Osteoblast (primary cell): ENCODE results near the gene ING3. TPM values are rescaled to one million over a fixed set of nuclear protein-coding genes. Genes with fewer than 3 reads are reported as not detected.

Experiments used
- DNase-seq: peaks from one replicate; pipeline ENCODE4 v3.0.0; 2011; ENCODE audit warnings: low spot score, mixed read lengths; ENCODE audit not compliant: insufficient read length; ENCODE audit errors: missing footprints
- H2AFZ ChIP-seq: 2 replicates; pipeline ENCODE4 v1.6.0; 2011; ENCODE audit warnings: mild to moderate bottlenecking, low read length
- H3K27ac ChIP-seq: 2 replicates; pipeline ENCODE4 v1.5.1; 2011; ENCODE audit warnings: mild to moderate bottlenecking, low read depth, low read length, moderate library complexity
- H3K27me3 ChIP-seq: 2 replicates; pipeline ENCODE4 v1.6.0; 2012; ENCODE audit warnings: mild to moderate bottlenecking, control low read depth, inconsistent platforms, low read length, moderate library complexity; ENCODE audit not compliant: insufficient read depth
- H3K36me3 ChIP-seq: 2 replicates; pipeline ENCODE4 v1.5.1; 2011; ENCODE audit warnings: mild to moderate bottlenecking, low read length, control low read depth, moderate library complexity; ENCODE audit not compliant: insufficient read depth
- H3K4me1 ChIP-seq: 2 replicates; pipeline ENCODE4 v1.5.1; 2011; ENCODE audit warnings: mild to moderate bottlenecking, low read length, control low read depth, moderate library complexity; ENCODE audit not compliant: insufficient read depth
- H3K4me2 ChIP-seq: 2 replicates; pipeline ENCODE4 v1.6.0; 2011; ENCODE audit warnings: mild to moderate bottlenecking, low read length; ENCODE audit not compliant: insufficient read depth
- H3K4me3 ChIP-seq: fragments of 200-600 bp; sonication (generic); 3 replicates; pipeline ENCODE4 v1.5.1; 2012; ENCODE audit warnings: mild to moderate bottlenecking, low read length, inconsistent platforms; ENCODE audit not compliant: insufficient read depth
- H3K79me2 ChIP-seq: 2 replicates; pipeline ENCODE4 v1.6.0; 2012; ENCODE audit warnings: mild to moderate bottlenecking, low read length, control low read depth, inconsistent platforms; ENCODE audit not compliant: insufficient read depth
- H3K9me3 ChIP-seq: 2 replicates; pipeline ENCODE4 v1.5.1; 2011; ENCODE audit warnings: low read depth, low read length, control low read depth
- H4K20me1 ChIP-seq: 2 replicates; pipeline ENCODE4 v1.6.0; 2012; ENCODE audit warnings: mild to moderate bottlenecking, low read length, control low read depth; ENCODE audit not compliant: insufficient read depth
- CTCF ChIP-seq: IDR thresholded peaks from 2 replicates; pipeline ENCODE4 v1.5.1; 2011; ENCODE audit warnings: mild to moderate bottlenecking, low read depth, low read length, moderate library complexity; ENCODE audit errors: extremely low read depth
- total RNA-seq: library from RNA; depleted of rRNA; stranded (reverse); fragments of >200 nt; gene quantifications from 2 replicates; pipeline ENCODE4 v1.2.3, GENCODE V29; 2012

The ING3 gene
- total RNA-seq = 16.6 and 17.7 TPM in 2 replicates

GRCh38 chr7:120950539-120951308 lies at the start of gene ING3:
Gene ING3 (plus strand): TSS chr7:120950777. CDS start chr7:120950897, 120 bp downstream.
- TF ChIP-seq CTCF = no peak
- peak within 1 kb of the TSS; percentile 96 for H2AFZ ChIP-seq

GRCh38 chr7:120915314-120916105 lies 35.1 kb upstream of the ING3 start:
- H3K79me2 ChIP-seq = no peaks in the 10 kb centered on the region
- no peak overlapping the region for H3K27ac ChIP-seq
- H3K4me2 ChIP-seq = no peak overlapping the region
- H4K20me1 ChIP-seq = no peaks in the 10 kb centered on the region
- no peak overlapping the region for H2AFZ ChIP-seq
- TF ChIP-seq CTCF = no peak
- no peaks in the 10 kb centered on the region for H3K4me1 ChIP-seq
- H3K27me3 ChIP-seq = no peaks in the 10 kb centered on the region
- H3K36me3 ChIP-seq = no peaks in the 10 kb centered on the region
- no peak overlapping the region for H3K4me3 ChIP-seq
- no peak for DNase-seq
- no peaks in the 10 kb centered on the region for H3K9me3 ChIP-seq

More at GRCh38 chr7:120950539-120951308, at the start of gene ING3:
- no peaks in the 10 kb centered on the region for H4K20me1 ChIP-seq
- H3K4me1 ChIP-seq = peaks cover 12% of the 10 kb centered on the region
- peaks cover 10% of the 10 kb centered on the region for H3K36me3 ChIP-seq
- peak within 1 kb of the TSS; percentile 95 for H3K4me2 ChIP-seq
- peak; percentile 92 for DNase-seq
- H3K9me3 ChIP-seq = no peaks in the 10 kb centered on the region
- H3K79me2 ChIP-seq = peaks cover 16% of the 10 kb centered on the region
- peaks cover 7% of the 10 kb centered on the region for H3K27me3 ChIP-seq
- peak within 1 kb of the TSS; percentile 95 for H3K4me3 ChIP-seq
- H3K27ac ChIP-seq = peak within 1 kb of the TSS; percentile 93

DNA sequence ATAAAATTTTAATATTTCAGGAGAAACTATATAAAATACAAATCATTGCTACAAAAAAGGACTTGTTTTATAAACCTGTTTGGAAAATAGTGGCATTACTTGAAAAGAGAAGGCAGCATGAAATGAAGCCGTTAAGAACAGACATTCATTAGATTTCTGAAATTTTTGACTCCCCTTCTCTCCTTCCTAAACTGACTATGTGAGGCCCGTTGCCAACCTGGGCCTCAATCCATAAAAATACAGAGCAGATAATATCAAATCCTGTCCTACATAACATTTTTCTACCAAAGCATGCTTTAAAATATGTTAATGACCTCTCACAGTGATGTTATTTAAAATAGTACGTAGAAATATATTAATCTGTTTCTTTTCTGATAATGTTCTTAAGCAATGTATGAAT lies 34.5 kb upstream of the ING3 start:
- Histone ChIP-seq H3K9me3 (no peaks in the 10 kb centered on the region), H3K79me2 (no peaks in the 10 kb centered on the region), H3K4me3 (no peak overlapping the region), H3K36me3 (no peaks in the 10 kb centered on the region), H2AFZ (no peak overlapping the region), H3K27me3 (no peaks in the 10 kb centered on the region), H4K20me1 (no peaks in the 10 kb centered on the region), H3K4me1 (no peaks in the 10 kb centered on the region), H3K27ac (no peak overlapping the region), H3K4me2 (no peak overlapping the region)
- TF ChIP-seq CTCF = no peak
- DNase-seq = no peak

- TF ChIP-seq CTCF = no peak
- no peak overlapping the region for H3K27ac ChIP-seq
- H3K27me3 ChIP-seq = no peaks in the 10 kb centered on the region
- H2AFZ ChIP-seq = no peak overlapping the region
- DNase-seq = no peak
- H3K79me2 ChIP-seq = no peaks in the 10 kb centered on the region
- no peak overlapping the region for H3K4me2 ChIP-seq
- no peaks in the 10 kb centered on the region for H3K36me3 ChIP-seq
- no peak overlapping the region for H3K4me3 ChIP-seq
- no peaks in the 10 kb centered on the region for H3K9me3 ChIP-seq
- H4K20me1 ChIP-seq = no peaks in the 10 kb centered on the region
- H3K4me1 ChIP-seq = no peaks in the 10 kb centered on the region
Measured at GRCh38 chr7:120916538-120916937, 34.0 kb upstream of the ING3 start.
